GM18526 (cell line): ENCODE results near the gene SCD5.

Experiments
- POLR2A ChIP-seq: IDR thresholded peaks from 3 replicates; pipeline ENCODE4 v1.6.1; 2011; ENCODE audit not compliant: insufficient read length; ENCODE audit errors: extremely low read depth

The SCD5 gene

GRCh38 chr4:82587826-82588540 is 210.6 kb downstream of the SCD5 start:
- no peak for TF ChIP-seq POLR2A

- no peak for TF ChIP-seq POLR2A
Observed at GRCh38 chr4:82585690-82586435, 212.7 kb downstream of the SCD5 start.

GRCh38 chr4:82584931-82585330 is 213.7 kb downstream of the SCD5 start:
- TF ChIP-seq POLR2A: no peak

GRCh38 chr4:82583897-82584587 is 214.6 kb downstream of the SCD5 start:
- TF ChIP-seq POLR2A: no peak

GRCh38 chr4:82579932-82580331 is 218.7 kb downstream of the SCD5 start:
- TF ChIP-seq POLR2A: no peak
